Prostate gland (tissue), 2 donors: ENCODE results near the gene SLC25A19. TPM values are rescaled to one million over a fixed set of nuclear protein-coding genes. Genes with fewer than 3 reads are reported as not detected.

Experiments
- DNase-seq: peaks from one replicate; pipeline ENCODE4 v3.0.0-alpha.2; 2019; ENCODE audit warnings: low spot score
- H3K27ac ChIP-seq, 2 donors: fragments of 200-600 bp; sonication (generic); 2 replicates each; pipeline ENCODE4 v1.5.1; 2017 to 2019
- H3K27me3 ChIP-seq: fragments of 200-600 bp; sonication (generic); replicated peaks from 2 replicates; pipeline ENCODE4 v1.5.1; 2019; ENCODE audit not compliant: insufficient read depth
- H3K36me3 ChIP-seq, 2 donors: fragments of 200-600 bp; sonication (generic); 1 replicate in 1 of 2; 2 replicates in 1 of 2; pipeline versions ENCODE4 v1.5.1 to v1.8.1; 2017 to 2019
- H3K4me1 ChIP-seq: fragments of 200-600 bp; sonication (generic); replicated peaks from 2 replicates; pipeline ENCODE4 v1.5.1; 2019
- H3K4me3 ChIP-seq, 2 donors: fragments of 200-600 bp; sonication (generic); 2 replicates each; pipeline ENCODE4 v1.5.1; 2017 to 2019
- H3K9me3 ChIP-seq: fragments of 200-600 bp; sonication (generic); 2 replicates; pipeline ENCODE4 v1.5.1; 2017
- CTCF ChIP-seq, 4 experiments: fragments of 200-600 bp in 2 of 4; fragments of 450-650 bp in 2 of 4; sonication (generic) in 2 of 4; IDR thresholded peaks; 1 replicate in 3 of 4; 2 replicates in 1 of 4; pipeline ENCODE4 v1.5.1; 2016 to 2019; ENCODE audit warnings: antibody characterized with exemption in 4 of 4, mild to moderate bottlenecking in 2 of 4, moderate library complexity in 2 of 4
- POLR2A ChIP-seq: fragments of 450-650 bp; IDR thresholded peaks from one replicate; pipeline ENCODE4 v1.6.1; 2016; ENCODE audit warnings: antibody characterized with exemption, mild to moderate bottlenecking
- POLR2AphosphoS5 ChIP-seq: sonication (generic); formaldehyde crosslinking; IDR thresholded peaks from one replicate; pipeline ENCODE4 v1.6.1; 2017; ENCODE audit warnings: antibody characterized with exemption
- WGBS: methylation state at CpG from one replicate; pipeline ENCODE4 v1.1.5; 2018; 5-methylcytosine and 5-hydroxymethylcytosine counted together
- intact Hi-C: fragments of 100-400 bp; cut with DNase I; formaldehyde crosslinking; loops from one replicate; pipeline ENCODE4 v1.14.2; 2022
- total RNA-seq, 2 donors: library from RNA; depleted of rRNA; stranded (reverse); fragments of >200 nt; gene quantifications; one replicate each; pipeline ENCODE4 v1.1.0, GENCODE V29; 2016

SLC25A19 gene
- total RNA-seq, 2 donors from 2014 or later, result 5.2 to 15.2 TPM

GRCh38 chr17:75307957-75308731, 18.9 kb upstream of the SLC25A19 start:
- intact Hi-C loops, result no loop called here
- no peak overlapping the region for H3K27ac ChIP-seq
- TF ChIP-seq POLR2A, result no peak
- TF ChIP-seq CTCF (IDR thresholded peaks at IDR 0.05), result no peak
- no peak for TF ChIP-seq POLR2AphosphoS5

GRCh38 chr17:75301502-75302206, 12.4 kb upstream of the SLC25A19 start:
- no peaks in the 10 kb centered on the region for H3K27me3 ChIP-seq
- intact Hi-C loops, result no loop called here
- H3K36me3 ChIP-seq, result no peaks in the 10 kb centered on the region
- no peak overlapping the region for H3K4me3 ChIP-seq
- 85% methylated on average over 17 of the region's 17 CpGs for WGBS
- TF ChIP-seq POLR2A (no peak), POLR2AphosphoS5 (no peak), CTCF (IDR thresholded peaks at IDR 0.05) (no peak)
- no peaks in the 10 kb centered on the region for H3K9me3 ChIP-seq
- no peaks in the 10 kb centered on the region for H3K4me1 ChIP-seq
- H3K27ac ChIP-seq, result no peak overlapping the region
- DNase-seq, result no peak

More at GRCh38 chr17:75307957-75308731, 18.9 kb upstream of the SLC25A19 start:
- no peak for DNase-seq
- Histone ChIP-seq H3K4me1 (no peaks in the 10 kb centered on the region), H3K4me3 (no peak overlapping the region), H3K27me3 (no peaks in the 10 kb centered on the region), H3K36me3 (no peaks in the 10 kb centered on the region), H3K9me3 (no peaks in the 10 kb centered on the region)
- WGBS, result 77% methylated on average over 12 of the region's 13 CpGs

GRCh38 chr17:75301049-75301448, 11.8 kb upstream of the SLC25A19 start:
- H3K9me3 ChIP-seq, result no peaks in the 10 kb centered on the region
- H3K4me3 ChIP-seq, result no peak overlapping the region
- 79% methylated on average over 9 of the region's 9 CpGs for WGBS
- no peak for DNase-seq
- H3K27ac ChIP-seq, result no peak overlapping the region
- no peaks in the 10 kb centered on the region for H3K4me1 ChIP-seq
- no peaks in the 10 kb centered on the region for H3K36me3 ChIP-seq
- H3K27me3 ChIP-seq, result no peaks in the 10 kb centered on the region
- TF ChIP-seq POLR2AphosphoS5, result no peak
- no peak for TF ChIP-seq CTCF (IDR thresholded peaks at IDR 0.05)
- no peak for TF ChIP-seq POLR2A
- intact Hi-C loops, result no loop called here

- no peak for TF ChIP-seq CTCF (IDR thresholded peaks at IDR 0.05)
- no peak for TF ChIP-seq POLR2AphosphoS5
- TF ChIP-seq POLR2A, result no peak
- Histone ChIP-seq H3K27ac (no peak overlapping the region), H3K9me3 (no peaks in the 10 kb centered on the region), H3K27me3 (no peaks in the 10 kb centered on the region), H3K4me3 (no peak overlapping the region), H3K36me3 (no peaks in the 10 kb centered on the region), H3K4me1 (no peaks in the 10 kb centered on the region)
- intact Hi-C loops, result no loop called here
- 71% methylated on average over 7 of the region's 7 CpGs for WGBS
- DNase-seq, result no peak
Observed at GRCh38 chr17:75300280-75300679, 11.0 kb upstream of the SLC25A19 start.
